ENCODE measurements around the gene ASIC2.

ASIC2 gene

GRCh38 chr17:33240362-33240761 is 52.7 kb downstream of the ASIC2 start:
- ATAC-seq, result no peak
- no peak for TF ChIP-seq ZC3H10 (CRISPR knock-in tag; IDR thresholded peaks at IDR 0.05)
- no peak for TF ChIP-seq CREB5 (CRISPR knock-in tag; IDR thresholded peaks at IDR 0.05; ENCODE audit: low read depth)

GRCh38 chr17:33239702-33240101 is 53.4 kb downstream of the ASIC2 start:
- TF ChIP-seq TCF4 (CRISPR knock-in tag; IDR thresholded peaks at IDR 0.05; ENCODE audit: borderline replicate concordance) (no peak), TSHZ2 (CRISPR knock-in tag; IDR thresholded peaks at IDR 0.05) (no peak), BACH2 (CRISPR knock-in tag; IDR thresholded peaks at IDR 0.05; ENCODE audit: borderline replicate concordance) (no peak), ZNF70 (CRISPR knock-in tag; IDR thresholded peaks at IDR 0.05) (no peak), OSR1 (CRISPR knock-in tag; IDR thresholded peaks at IDR 0.05) (no peak)
- ATAC-seq, result no peak

- TF ChIP-seq GLIS3 (CRISPR knock-in tag; IDR thresholded peaks at IDR 0.05) (no peak), POU6F1 (CRISPR knock-in tag; IDR thresholded peaks at IDR 0.05; ENCODE audit: borderline replicate concordance, low read depth) (no peak), ISL1 (CRISPR knock-in tag; IDR thresholded peaks at IDR 0.05) (peak; percentile 70), ZNF565 (CRISPR knock-in tag; conservative IDR thresholded peaks at IDR 0.05; ENCODE audit: low read depth) (no peak), ZNF70 (CRISPR knock-in tag; IDR thresholded peaks at IDR 0.05) (no peak), TSHZ2 (CRISPR knock-in tag; IDR thresholded peaks at IDR 0.05) (no peak)
- ATAC-seq, result peak; percentile 99
Observed at GRCh38 chr17:33234930-33235685, 58.0 kb downstream of the ASIC2 start.

GRCh38 chr17:33234233-33234632 is 58.9 kb downstream of the ASIC2 start:
- ATAC-seq, result no peak

More at GRCh38 chr17:33234233-33234632, 58.9 kb downstream of the ASIC2 start:
- TF ChIP-seq ZFP30 (CRISPR knock-in tag; IDR thresholded peaks at IDR 0.05), result no peak
- TF ChIP-seq ARNTL (CRISPR knock-in tag; IDR thresholded peaks at IDR 0.05; ENCODE audit: borderline replicate concordance, low read depth), result no peak
- no peak for TF ChIP-seq TCF4 (CRISPR knock-in tag; IDR thresholded peaks at IDR 0.05; ENCODE audit: borderline replicate concordance)
- no peak for TF ChIP-seq TSHZ2 (CRISPR knock-in tag; IDR thresholded peaks at IDR 0.05)
- no peak for TF ChIP-seq ISL1 (CRISPR knock-in tag; IDR thresholded peaks at IDR 0.05)
- no peak for TF ChIP-seq RARB (CRISPR knock-in tag; IDR thresholded peaks at IDR 0.05)
- TF ChIP-seq OSR1 (CRISPR knock-in tag; IDR thresholded peaks at IDR 0.05), result no peak
- no peak for TF ChIP-seq ZNF8 (CRISPR knock-in tag; IDR thresholded peaks at IDR 0.05)
- no peak for TF ChIP-seq CSDC2 (CRISPR knock-in tag; IDR thresholded peaks at IDR 0.05)
- no peak for TF ChIP-seq PATZ1 (CRISPR knock-in tag; IDR thresholded peaks at IDR 0.05; ENCODE audit: borderline replicate concordance)
- no peak for TF ChIP-seq ZNF70 (CRISPR knock-in tag; IDR thresholded peaks at IDR 0.05)
- TF ChIP-seq ZNF565 (CRISPR knock-in tag; conservative IDR thresholded peaks at IDR 0.05; ENCODE audit: low read depth), result no peak

All from SK-N-SH treated with all-trans-retinoic acid at 6 μM for 48 hours (cell line).